Measurements from ENCODE around the gene NGEF.

- no peak for TF ChIP-seq ZBTB33 (IDR thresholded peaks at IDR 0.05; ENCODE audit: borderline replicate concordance, low read depth)
- TF ChIP-seq CTCF (IDR thresholded peaks at IDR 0.05), result no peak
- TF ChIP-seq FOSL2 (IDR thresholded peaks at IDR 0.05; ENCODE audit: borderline replicate concordance, low read depth), result no peak
- TF ChIP-seq EP300 (IDR thresholded peaks at IDR 0.05; ENCODE audit: borderline replicate concordance in 1 of 2, low read depth in 1 of 2, low read length in 1 of 2), result no peak
- no peak for TF ChIP-seq JUND (IDR thresholded peaks at IDR 0.05)
- TF ChIP-seq GATA2 (CRISPR knock-in tag; IDR thresholded peaks at IDR 0.05), result no peak
- TF ChIP-seq GABPA (IDR thresholded peaks at IDR 0.05; ENCODE audit: low read depth), result no peak
- no peak for TF ChIP-seq MXI1 (IDR thresholded peaks at IDR 0.05; ENCODE audit: low read depth, low read length)
Measured at GRCh38 chr2:232960862-232961261, 52.2 kb downstream of the NGEF start.
